Measurements from ENCODE around the gene CKAP5.
"Not testable (repeated sequence)": the region's sequence is repeated elsewhere in the genome, so short reads cannot be mapped to it uniquely, and the experiment has no call there.

The CKAP5 gene

GRCh38 chr11:46724088-46724487 lies 122.0 kb downstream of the CKAP5 start:
- no peak for DNase-seq

DNA sequence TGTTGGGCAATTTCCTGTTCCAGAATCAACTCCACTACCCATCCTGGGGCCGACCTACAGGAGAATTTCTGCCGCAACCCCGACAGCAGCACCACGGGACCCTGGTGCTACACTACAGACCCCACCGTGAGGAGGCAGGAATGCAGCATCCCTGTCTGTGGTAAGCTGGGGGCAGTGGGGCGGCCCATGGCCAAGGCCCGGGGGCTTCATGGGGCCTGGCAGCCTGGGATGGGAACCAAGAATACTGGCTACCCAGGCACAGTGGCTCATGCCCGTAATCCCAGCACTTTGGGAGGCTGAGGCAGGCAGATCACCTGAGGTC lies 122.8 kb downstream of the CKAP5 start:
- no peak for DNase-seq

- DNase-seq, result no peak
Observed at GRCh38 chr11:46722566-46723358, 123.3 kb downstream of the CKAP5 start.

GRCh38 chr11:46721286-46721685 lies 124.8 kb downstream of the CKAP5 start:
- DNase-seq, result no peak

DNA sequence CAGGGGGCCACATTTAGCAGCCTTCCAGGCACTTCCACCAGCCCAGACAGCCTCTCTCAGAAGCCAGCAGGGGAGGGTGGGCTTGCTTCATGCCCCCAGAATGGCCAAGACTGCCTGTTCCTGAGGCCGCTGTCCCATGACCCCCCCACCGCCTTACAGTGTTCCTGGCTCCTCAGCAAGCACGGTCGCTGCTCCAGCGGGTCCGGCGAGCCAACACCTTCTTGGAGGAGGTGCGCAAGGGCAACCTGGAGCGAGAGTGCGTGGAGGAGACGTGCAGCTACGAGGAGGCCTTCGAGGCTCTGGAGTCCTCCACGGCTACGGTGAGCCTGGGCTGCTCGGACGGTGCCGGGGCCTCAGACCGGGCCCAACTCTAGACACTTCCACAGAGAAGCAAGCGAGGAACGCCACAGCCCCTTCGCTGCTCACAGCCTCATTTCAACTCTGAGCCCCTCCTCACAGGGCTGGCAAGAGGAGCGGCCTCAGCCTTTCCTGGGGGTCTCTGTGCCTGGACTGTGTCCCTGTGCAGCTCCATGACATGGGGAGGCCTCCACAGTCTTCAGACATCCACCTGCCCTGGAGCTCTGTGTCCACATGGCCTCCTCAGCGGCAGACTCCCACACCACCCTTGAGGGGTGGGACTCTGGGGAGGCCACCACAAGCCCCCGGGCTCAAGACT lies 126.4 kb downstream of the CKAP5 start:
- no peak for DNase-seq

DNA sequence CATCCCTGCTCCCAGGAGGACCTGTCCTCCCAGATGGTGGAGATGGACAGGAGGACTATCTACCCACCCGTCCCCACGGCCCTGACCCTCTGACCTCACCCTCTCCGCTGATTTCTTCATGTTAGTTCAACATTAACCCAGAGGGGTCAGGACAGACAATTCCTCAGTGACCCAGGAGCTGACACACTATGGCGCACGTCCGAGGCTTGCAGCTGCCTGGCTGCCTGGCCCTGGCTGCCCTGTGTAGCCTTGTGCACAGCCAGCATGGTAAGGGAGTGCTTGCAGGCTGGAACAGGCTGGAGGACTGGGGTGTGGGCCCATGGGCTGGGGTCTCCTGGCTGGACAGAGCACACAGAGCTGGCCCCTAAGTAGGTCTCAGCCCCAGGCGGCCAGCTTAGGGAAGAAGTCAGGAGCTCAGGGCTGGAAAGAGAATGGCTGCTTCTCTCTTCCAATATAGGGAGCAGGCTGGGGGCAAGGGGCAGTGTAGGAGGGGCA lies 127.0 kb downstream of the CKAP5 start, which contains the start of gene F2:
F2 (plus strand) TSS at position 166 of the 495 bp plus-strand sequence; CDS start at position 189, 23 bp downstream.
- no peak for DNase-seq

DNA sequence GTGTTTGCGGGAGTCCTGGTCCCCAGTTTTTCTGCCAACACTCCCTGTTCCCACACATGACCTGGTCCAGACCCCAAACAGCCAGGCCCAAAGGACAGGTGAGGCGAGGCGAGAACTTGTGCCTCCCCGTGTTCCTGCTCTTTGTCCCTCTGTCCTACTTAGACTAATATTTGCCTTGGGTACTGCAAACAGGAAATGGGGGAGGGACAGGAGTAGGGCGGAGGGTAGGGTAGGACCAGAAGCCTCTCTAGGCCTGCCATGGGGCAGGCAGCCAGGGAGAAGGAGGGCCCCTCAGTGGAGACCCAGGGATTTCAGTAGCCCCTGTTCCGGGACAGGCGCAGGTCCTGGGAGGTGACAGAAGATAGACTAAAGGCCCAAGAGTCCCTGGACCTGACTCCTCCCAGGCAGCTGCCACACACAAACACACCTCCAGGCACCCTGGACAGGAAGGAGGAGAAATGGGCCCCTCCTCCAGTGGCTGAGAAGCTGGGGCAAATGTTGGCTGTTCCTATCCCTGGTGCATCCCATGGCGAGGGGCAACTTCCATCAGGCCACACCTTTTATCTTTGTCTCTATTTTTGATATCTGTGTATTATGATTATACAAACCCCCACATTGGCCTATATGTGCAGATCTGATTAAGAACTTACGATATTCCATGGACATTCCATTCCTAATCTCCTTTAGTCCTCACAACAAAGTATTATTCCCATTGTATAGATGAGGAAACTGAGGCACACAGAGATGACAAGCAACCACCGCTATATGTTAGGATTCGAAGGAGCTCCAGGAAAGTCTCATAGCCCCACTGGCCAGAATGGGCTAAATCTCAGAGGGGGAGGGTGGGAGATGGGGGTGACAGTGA lies 127.7 kb downstream of the CKAP5 start:
- no peak for DNase-seq

- DNase-seq, result not testable (repeated sequence)
Observed at GRCh38 chr11:46717825-46718154, 128.3 kb downstream of the CKAP5 start.

DNA sequence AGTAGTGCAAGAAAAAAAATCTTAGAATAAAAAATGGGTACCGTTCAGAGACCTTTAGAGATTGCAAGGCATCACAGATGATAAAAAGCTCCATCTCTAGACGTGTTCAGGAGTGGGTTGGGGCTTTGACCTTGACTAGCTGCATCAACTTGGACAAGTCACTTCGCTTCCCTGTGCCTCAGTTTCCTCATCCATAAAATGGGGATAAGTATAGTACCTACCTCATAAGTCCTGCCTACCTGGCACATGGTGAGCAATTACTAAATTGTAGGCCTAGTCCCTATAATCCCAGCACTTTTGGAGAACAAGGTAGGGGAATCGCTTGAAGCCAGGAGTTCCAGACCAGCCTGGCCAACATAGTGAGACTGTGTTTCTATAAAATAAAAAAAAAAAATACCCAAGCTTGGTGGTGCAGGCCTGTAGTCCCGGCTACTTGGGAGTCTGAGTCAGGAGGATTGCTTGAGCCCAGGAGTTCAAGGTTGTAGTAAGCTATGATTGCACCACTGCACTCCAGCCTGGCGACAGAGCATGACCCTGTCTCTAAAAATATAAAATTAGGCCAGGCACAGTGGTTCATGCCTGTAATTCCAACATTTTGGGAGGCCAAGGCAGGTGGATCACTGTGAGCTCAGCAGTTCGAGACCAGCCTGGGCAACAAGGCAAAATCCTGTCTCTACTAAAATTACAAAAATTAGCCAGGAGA lies 133.1 kb downstream of the CKAP5 start:
- no peak for DNase-seq

- no peak for DNase-seq
Observed at GRCh38 chr11:46711303-46711702, 134.8 kb downstream of the CKAP5 start.

GRCh38 chr11:46710821-46711269 lies 135.2 kb downstream of the CKAP5 start:
- no peak for DNase-seq

DNA sequence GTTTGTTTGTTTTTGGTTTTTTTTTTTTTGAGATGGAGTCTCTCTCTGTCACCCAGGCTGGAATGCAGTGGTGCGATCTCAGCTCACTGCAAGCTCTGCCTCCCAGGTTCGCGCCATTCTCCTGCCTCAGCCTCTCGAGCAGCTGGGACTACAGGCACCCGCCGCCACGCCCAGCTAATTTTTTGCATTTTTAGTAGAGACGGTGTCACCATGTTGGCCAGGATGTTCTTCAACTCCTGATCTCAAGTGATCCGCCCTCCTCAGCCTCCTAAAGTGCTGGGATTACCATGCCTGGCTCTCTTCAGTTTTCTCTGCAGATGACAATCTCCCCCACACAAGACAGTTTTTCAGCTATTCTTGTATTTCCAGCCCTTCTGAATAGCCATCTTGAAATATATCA lies 136.7 kb downstream of the CKAP5 start:
- not testable (repeated sequence) for DNase-seq

DNA sequence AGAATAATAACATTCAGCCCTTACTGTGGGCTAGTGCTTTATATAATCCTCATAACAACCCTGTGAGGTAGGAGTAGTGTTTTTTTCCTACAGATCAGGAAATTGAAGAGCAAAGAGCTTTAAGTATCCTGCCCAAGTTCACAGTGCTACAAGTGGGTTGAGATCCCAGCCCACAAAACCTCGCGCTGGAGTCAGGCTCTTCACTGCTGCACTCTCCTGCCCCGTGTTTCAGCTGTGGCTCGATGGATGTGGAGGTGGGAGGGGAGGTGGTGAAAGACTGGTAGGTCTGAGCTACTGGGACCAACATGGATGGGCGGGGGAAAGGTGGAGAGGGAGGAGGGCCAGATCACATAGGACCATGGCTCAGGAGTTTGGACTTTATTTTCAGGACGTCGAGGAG lies 139.2 kb downstream of the CKAP5 start:
- no peak for DNase-seq

GRCh38 chr11:46705070-46705688 lies 140.9 kb downstream of the CKAP5 start:
- DNase-seq, result no peak

GRCh38 chr11:46701078-46701654 lies 144.9 kb downstream of the CKAP5 start:
- no peak for DNase-seq

DNA sequence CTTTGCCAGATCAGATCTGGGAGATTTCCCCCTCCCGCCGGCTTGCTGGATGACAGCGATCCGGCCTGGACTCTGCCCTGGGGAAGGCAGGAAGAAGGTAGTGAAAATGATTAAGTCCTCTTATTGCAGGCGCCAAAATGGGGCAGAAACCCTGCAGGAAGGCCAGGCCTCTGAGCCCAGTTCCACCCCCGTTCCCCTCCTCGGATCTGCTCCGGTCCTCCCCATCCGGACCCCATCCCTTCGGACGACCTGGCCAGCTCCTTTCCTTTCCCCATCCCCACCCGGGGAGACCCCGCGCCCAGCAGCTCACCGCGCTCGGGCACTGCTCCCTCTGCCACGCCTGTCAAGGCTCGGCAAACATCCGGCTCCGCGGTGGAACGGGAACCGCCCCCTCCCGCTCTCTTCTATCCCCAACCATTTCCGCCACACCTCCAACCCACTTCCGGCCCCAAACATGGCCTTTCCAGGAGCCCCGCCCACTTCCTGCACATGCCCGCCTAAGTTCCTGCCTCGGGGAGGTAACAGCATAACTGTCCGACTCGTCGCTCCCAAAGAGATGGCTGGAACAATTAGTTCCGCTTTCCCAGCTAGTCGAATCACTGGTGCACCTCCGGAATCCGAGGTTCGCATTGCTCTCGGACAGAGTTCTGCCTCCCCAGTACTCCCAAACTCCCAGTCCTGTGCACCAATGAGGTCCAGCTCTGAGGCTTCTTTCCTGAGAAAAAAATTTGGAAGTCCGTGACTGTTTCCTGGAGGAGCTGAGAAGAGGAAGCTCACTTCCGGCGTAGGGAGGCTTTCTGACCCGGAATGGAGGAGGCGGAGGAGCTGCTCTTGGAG lies 145.6 kb downstream of the CKAP5 start, which contains the start of the genes ARHGAP1 and ZNF408:
ARHGAP1 (minus strand) TSS at position 379 of the 837 bp plus-strand sequence. CDS start 4,512 bp downstream, outside the sequence.
ZNF408 (plus strand) TSS at position 791 of the 837 bp plus-strand sequence; CDS start at position 808, 17 bp downstream.
- peak; percentile 100 for DNase-seq

DNA sequence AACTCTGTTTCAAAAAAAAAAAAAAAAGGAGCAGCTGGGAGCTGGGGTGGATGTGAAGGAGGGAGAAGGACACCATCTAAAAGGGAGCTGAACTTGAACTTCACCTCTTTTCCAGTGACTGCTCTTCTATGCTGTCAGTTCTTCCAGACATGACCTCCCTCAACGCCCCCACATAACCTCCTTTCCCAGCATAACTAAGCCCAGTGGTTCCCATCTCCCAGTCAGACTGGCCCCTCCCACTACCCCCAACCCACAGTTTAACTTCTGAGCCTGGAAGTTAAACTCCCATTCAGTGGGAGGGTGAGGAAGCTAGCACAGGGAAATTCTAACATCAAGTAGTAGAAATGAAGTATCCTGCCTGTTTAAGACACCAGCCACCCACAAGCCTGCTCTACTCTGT lies 147.5 kb downstream of the CKAP5 start:
- DNase-seq, result no peak

- no peak for DNase-seq
Observed at GRCh38 chr11:46697723-46698122, 148.4 kb downstream of the CKAP5 start.

DNA sequence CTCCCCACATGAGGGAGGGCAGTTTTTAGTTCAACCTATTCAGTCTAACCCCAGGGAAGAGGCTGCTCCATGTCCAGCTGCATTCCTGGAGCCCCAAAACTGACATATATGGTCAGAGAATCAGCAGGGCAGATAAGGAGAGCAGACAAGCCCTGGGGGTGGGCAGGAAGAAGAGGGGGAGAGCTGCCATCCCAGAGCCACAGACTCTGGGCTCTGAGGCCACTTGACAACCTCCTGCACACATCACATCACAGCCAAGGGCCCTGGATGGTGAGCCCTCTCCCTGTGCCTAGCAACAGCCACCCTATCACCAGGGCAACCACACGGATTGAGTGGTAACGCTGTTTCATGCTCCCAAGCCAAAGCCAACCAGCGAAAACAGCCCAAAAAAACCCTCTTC lies 148.8 kb downstream of the CKAP5 start:
- DNase-seq, result no peak

- DNase-seq, result no peak
Observed at GRCh38 chr11:46696212-46696558, 149.9 kb downstream of the CKAP5 start.

All from stimulated activated CD4-positive, alpha-beta T cell treated with anti-CD3 and anti-CD28 coated beads, Interleukin-4, amount 100 ng/mL, for 24 hours (primary cell).